ENCODE data around the gene EPHA7.

- TF ChIP-seq EZH2 (IDR thresholded peaks at IDR 0.05) (no peak), POLR2AphosphoS5 (IDR thresholded peaks at IDR 0.05; ENCODE audit: borderline replicate concordance, low read depth, low read length) (no peak), FOXP2 (optimal IDR thresholded peaks at IDR 0.05; ENCODE audit: control extremely low read depth, extremely low read length, insufficient read depth) (no peak)
These were observed 89.9 kb downstream of the EPHA7 start for GRCh38 chr6:93329301-93330000.
